ENCODE measurements around the gene MT1A.

DNA sequence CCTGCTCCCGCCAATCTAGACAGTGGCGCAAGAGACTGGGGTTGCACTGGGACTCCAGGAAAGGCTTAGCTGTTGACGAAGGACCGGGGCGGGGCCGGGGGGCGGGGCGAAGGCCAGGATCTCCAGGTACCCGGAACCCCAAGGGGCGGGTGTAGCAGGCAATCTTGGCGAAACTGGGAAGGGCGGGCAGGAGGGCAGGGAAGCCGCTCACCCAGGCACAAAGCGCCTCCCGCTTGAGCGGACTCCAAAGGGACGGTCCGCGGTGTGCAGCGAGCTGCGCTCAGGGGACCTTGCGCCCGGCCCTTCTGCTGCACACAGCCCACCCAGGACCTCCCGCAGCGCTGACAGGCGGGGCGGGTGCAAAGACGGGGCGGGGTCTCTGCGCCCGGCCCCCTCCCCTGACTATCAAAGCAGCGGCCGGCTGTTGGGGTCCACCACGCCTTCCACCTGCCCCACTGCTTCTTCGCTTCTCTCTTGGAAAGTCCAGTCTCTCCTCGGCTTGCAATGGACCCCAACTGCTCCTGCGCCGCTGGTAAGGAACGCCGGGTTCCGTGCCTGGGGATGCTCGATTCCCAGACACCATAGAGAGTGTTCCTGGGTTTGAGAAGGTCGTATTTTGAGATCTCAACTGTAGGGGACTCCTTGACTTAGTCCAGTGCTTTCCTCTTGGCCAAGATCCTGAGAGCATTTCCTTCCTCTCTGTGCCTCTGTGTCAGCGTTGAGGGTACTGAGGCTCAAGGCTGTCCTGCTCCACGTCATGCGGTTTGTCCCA is 19.3 kb downstream of the MT1A start, which contains the start of gene MT1F:
- TF ChIP-seq, protein P1, sequence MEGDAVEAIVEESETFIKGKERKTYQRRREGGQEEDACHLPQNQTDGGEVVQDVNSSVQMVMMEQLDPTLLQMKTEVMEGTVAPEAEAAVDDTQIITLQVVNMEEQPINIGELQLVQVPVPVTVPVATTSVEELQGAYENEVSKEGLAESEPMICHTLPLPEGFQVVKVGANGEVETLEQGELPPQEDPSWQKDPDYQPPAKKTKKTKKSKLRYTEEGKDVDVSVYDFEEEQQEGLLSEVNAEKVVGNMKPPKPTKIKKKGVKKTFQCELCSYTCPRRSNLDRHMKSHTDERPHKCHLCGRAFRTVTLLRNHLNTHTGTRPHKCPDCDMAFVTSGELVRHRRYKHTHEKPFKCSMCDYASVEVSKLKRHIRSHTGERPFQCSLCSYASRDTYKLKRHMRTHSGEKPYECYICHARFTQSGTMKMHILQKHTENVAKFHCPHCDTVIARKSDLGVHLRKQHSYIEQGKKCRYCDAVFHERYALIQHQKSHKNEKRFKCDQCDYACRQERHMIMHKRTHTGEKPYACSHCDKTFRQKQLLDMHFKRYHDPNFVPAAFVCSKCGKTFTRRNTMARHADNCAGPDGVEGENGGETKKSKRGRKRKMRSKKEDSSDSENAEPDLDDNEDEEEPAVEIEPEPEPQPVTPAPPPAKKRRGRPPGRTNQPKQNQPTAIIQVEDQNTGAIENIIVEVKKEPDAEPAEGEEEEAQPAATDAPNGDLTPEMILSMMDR (IDR thresholded peaks at IDR 0.05): no peak
- no peak for TF ChIP-seq POLR2AphosphoS5 (IDR thresholded peaks at IDR 0.05; ENCODE audit: low read depth, low read length)
